ENCODE data around the gene MYH9.

DNA sequence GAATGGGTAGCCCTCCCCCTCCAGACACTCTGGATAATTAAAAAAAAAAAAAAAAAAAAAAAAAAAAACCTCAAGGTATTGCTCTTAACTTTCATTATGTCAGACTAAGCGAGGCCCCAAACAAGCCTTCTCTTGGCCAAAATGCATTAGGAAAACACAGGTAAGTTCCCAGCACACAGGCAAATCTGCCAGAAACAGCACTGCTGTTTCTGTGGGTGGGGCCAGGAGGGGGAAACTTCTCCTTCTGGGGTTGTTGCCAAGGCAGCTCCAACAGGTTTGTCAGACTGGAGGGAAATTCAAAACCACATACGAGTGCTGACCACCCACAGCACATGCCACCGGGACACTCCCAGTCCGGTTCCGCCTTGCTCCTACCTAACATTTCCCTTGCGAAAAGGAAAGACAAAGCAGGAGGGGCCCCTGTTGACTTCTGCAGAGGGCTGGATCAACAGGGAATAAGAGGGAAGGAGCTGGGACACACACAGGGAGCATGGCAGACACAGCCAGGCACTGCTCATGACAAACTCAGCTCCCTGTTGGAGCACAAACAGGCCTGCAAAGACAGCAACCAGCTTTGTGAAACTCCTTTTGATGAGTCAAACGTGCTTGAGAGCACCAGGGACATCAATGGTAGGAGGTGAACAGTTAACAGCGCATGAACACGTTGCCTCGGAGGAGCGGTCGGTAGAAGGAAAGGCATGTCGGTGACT, 55.0 kb downstream of the MYH9 start:
- TF ChIP-seq, protein P1, sequence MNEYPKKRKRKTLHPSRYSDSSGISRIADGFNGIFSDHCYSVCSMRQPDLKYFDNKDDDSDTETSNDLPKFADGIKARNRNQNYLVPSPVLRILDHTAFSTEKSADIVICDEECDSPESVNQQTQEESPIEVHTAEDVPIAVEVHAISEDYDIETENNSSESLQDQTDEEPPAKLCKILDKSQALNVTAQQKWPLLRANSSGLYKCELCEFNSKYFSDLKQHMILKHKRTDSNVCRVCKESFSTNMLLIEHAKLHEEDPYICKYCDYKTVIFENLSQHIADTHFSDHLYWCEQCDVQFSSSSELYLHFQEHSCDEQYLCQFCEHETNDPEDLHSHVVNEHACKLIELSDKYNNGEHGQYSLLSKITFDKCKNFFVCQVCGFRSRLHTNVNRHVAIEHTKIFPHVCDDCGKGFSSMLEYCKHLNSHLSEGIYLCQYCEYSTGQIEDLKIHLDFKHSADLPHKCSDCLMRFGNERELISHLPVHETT (tag by site-specific recombination; IDR thresholded peaks at IDR 0.05) = no peak
- TF ChIP-seq, protein P2, sequence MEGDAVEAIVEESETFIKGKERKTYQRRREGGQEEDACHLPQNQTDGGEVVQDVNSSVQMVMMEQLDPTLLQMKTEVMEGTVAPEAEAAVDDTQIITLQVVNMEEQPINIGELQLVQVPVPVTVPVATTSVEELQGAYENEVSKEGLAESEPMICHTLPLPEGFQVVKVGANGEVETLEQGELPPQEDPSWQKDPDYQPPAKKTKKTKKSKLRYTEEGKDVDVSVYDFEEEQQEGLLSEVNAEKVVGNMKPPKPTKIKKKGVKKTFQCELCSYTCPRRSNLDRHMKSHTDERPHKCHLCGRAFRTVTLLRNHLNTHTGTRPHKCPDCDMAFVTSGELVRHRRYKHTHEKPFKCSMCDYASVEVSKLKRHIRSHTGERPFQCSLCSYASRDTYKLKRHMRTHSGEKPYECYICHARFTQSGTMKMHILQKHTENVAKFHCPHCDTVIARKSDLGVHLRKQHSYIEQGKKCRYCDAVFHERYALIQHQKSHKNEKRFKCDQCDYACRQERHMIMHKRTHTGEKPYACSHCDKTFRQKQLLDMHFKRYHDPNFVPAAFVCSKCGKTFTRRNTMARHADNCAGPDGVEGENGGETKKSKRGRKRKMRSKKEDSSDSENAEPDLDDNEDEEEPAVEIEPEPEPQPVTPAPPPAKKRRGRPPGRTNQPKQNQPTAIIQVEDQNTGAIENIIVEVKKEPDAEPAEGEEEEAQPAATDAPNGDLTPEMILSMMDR (tag by site-specific recombination; IDR thresholded peaks at IDR 0.05) = no peak
- TF ChIP-seq, protein P3, sequence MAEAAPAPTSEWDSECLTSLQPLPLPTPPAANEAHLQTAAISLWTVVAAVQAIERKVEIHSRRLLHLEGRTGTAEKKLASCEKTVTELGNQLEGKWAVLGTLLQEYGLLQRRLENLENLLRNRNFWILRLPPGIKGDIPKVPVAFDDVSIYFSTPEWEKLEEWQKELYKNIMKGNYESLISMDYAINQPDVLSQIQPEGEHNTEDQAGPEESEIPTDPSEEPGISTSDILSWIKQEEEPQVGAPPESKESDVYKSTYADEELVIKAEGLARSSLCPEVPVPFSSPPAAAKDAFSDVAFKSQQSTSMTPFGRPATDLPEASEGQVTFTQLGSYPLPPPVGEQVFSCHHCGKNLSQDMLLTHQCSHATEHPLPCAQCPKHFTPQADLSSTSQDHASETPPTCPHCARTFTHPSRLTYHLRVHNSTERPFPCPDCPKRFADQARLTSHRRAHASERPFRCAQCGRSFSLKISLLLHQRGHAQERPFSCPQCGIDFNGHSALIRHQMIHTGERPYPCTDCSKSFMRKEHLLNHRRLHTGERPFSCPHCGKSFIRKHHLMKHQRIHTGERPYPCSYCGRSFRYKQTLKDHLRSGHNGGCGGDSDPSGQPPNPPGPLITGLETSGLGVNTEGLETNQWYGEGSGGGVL (tag by site-specific recombination; IDR thresholded peaks at IDR 0.05) = peak; percentile 31; the same call in 1 of the 2 replicates

All from HEK293 (cell line).